GM12875 (cell line): ENCODE measurements around the gene MED9.

Source experiments
- H3K4me3 ChIP-seq: one replicate; pipeline ENCODE4 v1.5.1; 2011; ENCODE audit warnings: low read depth, low read length, control low read depth
- CTCF ChIP-seq: IDR thresholded peaks from 2 replicates; pipeline ENCODE4 v1.5.1; 2011; ENCODE audit warnings: low read depth, mild to moderate bottlenecking, control low read depth, inconsistent platforms, low read length, moderate library complexity, borderline replicate concordance; ENCODE audit not compliant: insufficient read depth

Gene MED9

GRCh38 chr17:17526369-17526768 is 49.6 kb downstream of the MED9 start:
- no peak overlapping the region for H3K4me3 ChIP-seq
- TF ChIP-seq CTCF, result no peak

- no peak for TF ChIP-seq CTCF
These were observed 50.7 kb downstream of the MED9 start for GRCh38 chr17:17527534-17527933.

GRCh38 chr17:17527956-17528500 is 51.2 kb downstream of the MED9 start:
- no peak for TF ChIP-seq CTCF

More at GRCh38 chr17:17527534-17527933, 50.7 kb downstream of the MED9 start:
- no peak overlapping the region for H3K4me3 ChIP-seq

GRCh38 chr17:17528696-17529652 is 52.2 kb downstream of the MED9 start:
- no peak overlapping the region for H3K4me3 ChIP-seq
- TF ChIP-seq CTCF, result no peak

More at GRCh38 chr17:17527956-17528500, 51.2 kb downstream of the MED9 start:
- H3K4me3 ChIP-seq, result no peak overlapping the region

GRCh38 chr17:17531156-17531555 is 54.4 kb downstream of the MED9 start:
- no peak overlapping the region for H3K4me3 ChIP-seq
- no peak for TF ChIP-seq CTCF

GRCh38 chr17:17532991-17533390 is 56.2 kb downstream of the MED9 start:
- TF ChIP-seq CTCF, result no peak
- H3K4me3 ChIP-seq, result no peak overlapping the region

GRCh38 chr17:17533901-17534441 is 57.2 kb downstream of the MED9 start:
- H3K4me3 ChIP-seq, result no peak overlapping the region
- TF ChIP-seq CTCF, result no peak
